ENCODE measurements around the gene SPPL3.

DNA sequence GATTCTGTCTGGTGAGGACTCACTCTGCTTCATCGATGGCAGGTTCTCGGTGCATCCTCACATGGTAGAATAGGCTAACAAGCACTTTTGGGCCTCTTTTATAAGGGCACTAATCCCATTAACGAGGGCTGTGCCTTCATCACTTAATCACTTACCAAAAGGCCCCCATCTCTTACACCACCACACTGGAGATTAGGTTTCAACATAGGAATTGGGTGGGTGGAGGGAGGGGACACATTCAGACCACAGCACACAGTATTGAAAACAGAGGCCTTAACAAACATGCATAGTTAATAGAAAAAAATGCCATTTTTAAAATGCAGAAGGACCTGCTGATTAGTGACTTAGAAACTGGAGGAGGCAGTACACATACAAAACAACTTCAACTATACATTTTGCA lies 61.6 kb downstream of the SPPL3 start:
- TF ChIP-seq CTCF (IDR thresholded peaks at IDR 0.05) (no peak), POLR2A (IDR thresholded peaks at IDR 0.05) (no peak)

All from esophagus squamous epithelium (tissue), 4 donors.